ENCODE measurements around the gene BRD3OS. TPM values are rescaled to one million over a fixed set of nuclear protein-coding genes. Genes with fewer than 3 reads are reported as not detected.
A peak's percentile ranks its signal among the peaks of the same experiment; 100 is the strongest.

The BRD3OS gene
- total and polyA plus RNA-seq, 9 donors: 7.8 to 10.5 (median 9.6) TPM

DNA sequence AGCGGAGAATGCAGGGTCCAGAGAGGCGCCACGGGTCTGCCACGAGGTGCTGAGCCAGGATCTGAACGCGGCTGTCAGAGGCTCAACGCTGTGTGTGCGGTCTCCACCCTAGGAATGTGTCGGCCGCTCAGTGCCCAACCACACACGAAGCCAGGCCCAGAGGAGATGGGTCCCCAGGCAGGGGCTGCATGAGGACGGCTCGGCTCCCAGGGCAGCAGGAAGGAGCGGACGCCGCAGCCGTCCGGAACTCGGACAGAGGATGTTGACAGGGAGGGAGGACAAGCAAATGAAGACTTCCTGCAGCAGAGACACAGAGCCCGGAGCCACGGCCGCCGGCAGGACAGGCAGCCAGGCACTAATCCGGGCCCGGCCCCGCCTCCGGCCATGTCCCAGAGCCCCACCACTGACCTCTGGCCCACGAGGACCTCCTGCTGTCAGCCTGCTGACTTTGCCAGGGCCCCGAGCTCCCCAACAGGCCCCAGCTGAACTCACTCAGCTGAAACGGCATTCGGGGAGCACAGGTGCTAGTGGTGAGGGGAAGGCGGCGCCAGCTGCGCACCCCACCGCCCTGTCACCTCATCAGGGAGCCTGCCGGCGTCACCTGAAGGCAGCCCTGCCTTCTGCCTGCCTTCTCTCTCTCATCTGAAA is 45.9 kb upstream of the BRD3OS start:
- H3K27ac ChIP-seq (ENCODE audit: low read length): peak overlapping the region; percentile 35

DNA sequence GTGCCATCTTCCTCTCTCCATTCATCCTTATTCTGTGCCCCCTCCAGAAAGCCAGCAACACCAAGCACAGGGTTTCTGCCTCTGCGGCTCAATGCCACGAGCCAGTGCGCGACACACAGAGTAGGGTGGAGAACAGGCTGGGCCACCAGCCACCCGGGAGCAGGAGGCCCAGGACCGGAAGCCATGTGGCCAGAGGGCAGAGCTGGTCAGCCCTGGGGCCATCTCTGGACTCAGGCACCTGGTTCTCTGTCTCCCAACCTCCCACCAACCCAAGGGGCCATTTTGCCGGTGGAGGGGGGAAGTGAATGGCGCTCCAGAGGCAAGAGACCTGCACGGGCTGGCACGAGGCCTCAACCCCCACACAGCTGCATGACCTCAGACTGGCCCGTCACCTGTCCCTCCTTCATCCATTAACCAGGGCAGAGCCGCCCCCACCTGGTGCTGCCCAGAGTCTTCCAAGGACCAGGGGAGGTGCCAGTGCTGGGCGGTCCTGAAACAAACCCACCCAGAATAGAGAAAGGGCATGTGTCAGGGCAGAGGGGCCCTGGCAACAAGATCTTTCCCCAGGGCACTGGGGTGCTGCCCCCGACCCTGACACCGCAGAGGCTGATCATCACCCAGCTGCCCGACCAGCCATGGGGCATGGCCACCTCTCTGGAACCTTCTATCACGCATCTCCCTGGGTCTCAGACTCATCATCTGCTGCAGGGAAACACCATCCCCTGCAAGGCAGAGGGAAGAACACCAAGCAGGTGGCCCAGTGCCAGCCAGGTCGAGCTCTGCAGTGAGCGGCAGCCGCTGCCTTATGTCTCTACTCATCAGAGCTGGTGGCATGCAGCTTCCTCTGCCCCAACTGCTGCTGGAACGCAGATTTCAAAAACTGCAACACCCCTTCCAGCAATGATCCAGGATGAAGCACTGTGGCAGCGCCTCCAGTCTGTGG is 45.1 kb upstream of the BRD3OS start:
- peak; percentile 59 for DNase-seq
- Histone ChIP-seq H3K27me3 (ENCODE audit: control insufficient read depth, insufficient read depth, low read length) (no peaks in the 10 kb centered on the region), H3K4me3 (ENCODE audit: low read length) (no peak overlapping the region), H3K4me1 (ENCODE audit: control insufficient read depth, insufficient read depth, low read length) (peaks cover 57% of the 10 kb centered on the region), H3K27ac (ENCODE audit: low read length) (no peak overlapping the region), H3K36me3 (ENCODE audit: control insufficient read depth, insufficient read depth, low read length) (no peaks in the 10 kb centered on the region), H3K9me3 (replicated peaks; ENCODE audit: control insufficient read depth, low read depth, low read length) (no peaks in the 10 kb centered on the region)
- 72% methylated on average over 17 of the region's 22 CpGs for WGBS (ENCODE audit: insufficient coverage)

More for the DNA sequence above, 45.9 kb upstream of the BRD3OS start:
- no peaks in the 10 kb centered on the region for H3K9me3 ChIP-seq (replicated peaks; ENCODE audit: control insufficient read depth, low read depth, low read length)
- H3K27me3 ChIP-seq (ENCODE audit: control insufficient read depth, insufficient read depth, low read length): no peaks in the 10 kb centered on the region
- H3K36me3 ChIP-seq (ENCODE audit: control insufficient read depth, insufficient read depth, low read length): no peaks in the 10 kb centered on the region
- H3K4me3 ChIP-seq (ENCODE audit: low read length): peak overlapping the region; percentile 5
- DNase-seq: peak; percentile 54
- peaks cover 57% of the 10 kb centered on the region for H3K4me1 ChIP-seq (ENCODE audit: control insufficient read depth, insufficient read depth, low read length)
- WGBS (ENCODE audit: insufficient coverage): 20% methylated on average over 32 of the region's 37 CpGs

DNA sequence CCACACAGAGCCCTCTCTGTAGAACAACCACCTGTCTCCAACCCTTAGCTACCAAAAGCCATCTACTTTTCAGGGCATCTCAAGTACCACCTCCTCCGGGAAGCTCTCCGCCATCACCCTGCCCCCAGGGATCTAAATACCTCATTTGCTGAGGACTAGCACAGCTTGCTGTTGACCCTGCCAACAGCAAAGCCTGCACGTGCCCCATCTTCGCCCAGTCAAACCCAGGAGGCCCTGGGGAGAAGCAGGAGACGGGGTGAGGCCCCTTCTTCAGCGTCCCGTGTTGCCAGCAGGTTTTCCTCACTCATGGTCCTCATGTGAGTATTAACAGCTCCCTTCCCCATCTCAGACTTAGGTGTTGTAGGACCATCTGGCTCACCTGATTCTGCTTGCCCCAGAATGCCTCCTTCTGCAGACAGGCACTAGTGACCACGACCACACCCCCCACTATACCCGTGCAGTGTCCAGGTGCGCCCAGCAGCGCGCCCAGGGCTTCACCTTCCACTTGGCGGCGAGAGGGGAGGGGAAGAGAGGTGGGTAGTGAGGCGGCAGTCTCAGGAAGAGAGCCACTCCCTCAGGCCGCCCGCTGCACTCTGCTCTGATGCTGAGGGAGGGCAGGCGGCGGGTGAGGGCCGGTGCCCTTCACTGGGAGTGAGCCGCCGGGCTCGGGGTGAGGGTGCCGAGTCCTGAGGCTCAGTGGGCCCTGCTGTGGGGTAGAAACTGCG is 44.3 kb upstream of the BRD3OS start:
- Histone ChIP-seq H3K4me1 (ENCODE audit: control insufficient read depth, insufficient read depth, low read length) (peaks cover 57% of the 10 kb centered on the region), H3K27ac (ENCODE audit: low read length) (no peak overlapping the region), H3K36me3 (ENCODE audit: control insufficient read depth, insufficient read depth, low read length) (no peaks in the 10 kb centered on the region), H3K9me3 (replicated peaks; ENCODE audit: control insufficient read depth, low read depth, low read length) (no peaks in the 10 kb centered on the region), H3K4me3 (ENCODE audit: low read length) (no peak overlapping the region), H3K27me3 (ENCODE audit: control insufficient read depth, insufficient read depth, low read length) (no peaks in the 10 kb centered on the region)
- 80% methylated on average over 16 of the region's 25 CpGs for WGBS (ENCODE audit: insufficient coverage)
- DNase-seq: no peak

DNA sequence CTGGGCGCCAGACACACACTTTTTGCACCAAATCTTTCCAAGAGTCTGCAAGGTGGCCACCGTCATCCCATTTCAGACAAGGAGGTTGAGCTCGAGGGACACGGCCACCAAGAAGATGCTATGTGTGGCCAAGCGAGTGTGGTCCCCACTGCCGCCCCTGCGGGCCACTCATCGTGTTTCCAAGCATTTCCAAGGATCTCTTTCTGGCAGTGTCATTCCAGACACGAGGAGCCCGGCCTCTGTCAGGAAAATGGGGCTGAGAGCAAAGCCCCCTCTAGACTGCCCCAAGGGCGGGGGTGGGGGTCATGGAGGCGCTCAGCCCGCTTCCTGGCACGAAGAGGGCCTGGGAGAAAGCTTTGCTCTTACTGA is 43.7 kb upstream of the BRD3OS start:
- no peaks in the 10 kb centered on the region for H3K27me3 ChIP-seq (ENCODE audit: control insufficient read depth, insufficient read depth, low read length)
- DNase-seq: no peak
- H3K36me3 ChIP-seq (ENCODE audit: control insufficient read depth, insufficient read depth, low read length): no peaks in the 10 kb centered on the region
- H3K9me3 ChIP-seq (replicated peaks; ENCODE audit: control insufficient read depth, low read depth, low read length): no peaks in the 10 kb centered on the region
- no peak overlapping the region for H3K4me3 ChIP-seq (ENCODE audit: low read length)
- H3K4me1 ChIP-seq (ENCODE audit: control insufficient read depth, insufficient read depth, low read length): peaks cover 57% of the 10 kb centered on the region
- WGBS (ENCODE audit: insufficient coverage): 84% methylated on average over 14 of the region's 14 CpGs
- no peak overlapping the region for H3K27ac ChIP-seq (ENCODE audit: low read length)

DNA sequence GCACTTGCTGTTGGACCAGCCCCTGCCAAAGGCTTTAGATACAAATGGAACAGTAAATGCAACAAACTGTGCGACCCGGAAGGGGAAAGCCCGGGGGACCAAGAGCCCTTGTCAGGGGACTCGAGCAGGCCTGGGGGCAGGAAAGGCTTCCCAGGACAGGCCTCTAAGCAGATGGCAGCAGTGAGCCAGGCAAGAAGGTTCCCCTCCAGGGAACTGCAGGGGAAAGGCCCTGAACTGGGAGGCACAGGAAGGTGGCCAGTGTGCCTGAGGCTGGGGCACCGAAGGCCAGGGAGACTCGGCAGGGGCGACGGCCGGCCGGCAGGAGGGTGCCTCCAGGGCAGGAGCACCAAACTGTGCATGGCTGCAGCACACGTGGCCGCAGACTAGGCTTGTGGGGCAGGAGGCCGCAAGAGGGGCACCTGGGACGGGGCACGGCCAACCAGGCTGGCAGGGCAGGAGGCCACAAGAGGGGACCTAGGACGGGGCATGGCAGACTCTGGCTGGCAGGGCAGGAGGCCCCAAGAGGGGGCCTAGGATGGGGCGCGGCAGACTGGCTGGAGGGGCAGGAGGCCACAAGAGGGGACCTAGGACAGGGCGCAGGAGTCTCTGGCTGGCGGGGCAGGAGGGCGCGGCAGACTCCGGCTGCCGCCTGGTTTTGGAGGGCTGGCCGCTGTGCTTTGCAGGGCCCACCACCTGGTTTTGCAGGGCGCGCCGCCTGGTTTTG is 43.2 kb upstream of the BRD3OS start:
- 83% methylated on average over 28 of the region's 28 CpGs for WGBS (ENCODE audit: insufficient coverage)
- no peak for DNase-seq
- peaks cover 54% of the 10 kb centered on the region for H3K4me1 ChIP-seq (ENCODE audit: control insufficient read depth, insufficient read depth, low read length)
- no peak overlapping the region for H3K4me3 ChIP-seq (ENCODE audit: low read length)
- no peaks in the 10 kb centered on the region for H3K9me3 ChIP-seq (replicated peaks; ENCODE audit: control insufficient read depth, low read depth, low read length)
- H3K27me3 ChIP-seq (ENCODE audit: control insufficient read depth, insufficient read depth, low read length): no peaks in the 10 kb centered on the region
- H3K27ac ChIP-seq (ENCODE audit: low read length): no peak overlapping the region
- H3K36me3 ChIP-seq (ENCODE audit: control insufficient read depth, insufficient read depth, low read length): no peaks in the 10 kb centered on the region

DNA sequence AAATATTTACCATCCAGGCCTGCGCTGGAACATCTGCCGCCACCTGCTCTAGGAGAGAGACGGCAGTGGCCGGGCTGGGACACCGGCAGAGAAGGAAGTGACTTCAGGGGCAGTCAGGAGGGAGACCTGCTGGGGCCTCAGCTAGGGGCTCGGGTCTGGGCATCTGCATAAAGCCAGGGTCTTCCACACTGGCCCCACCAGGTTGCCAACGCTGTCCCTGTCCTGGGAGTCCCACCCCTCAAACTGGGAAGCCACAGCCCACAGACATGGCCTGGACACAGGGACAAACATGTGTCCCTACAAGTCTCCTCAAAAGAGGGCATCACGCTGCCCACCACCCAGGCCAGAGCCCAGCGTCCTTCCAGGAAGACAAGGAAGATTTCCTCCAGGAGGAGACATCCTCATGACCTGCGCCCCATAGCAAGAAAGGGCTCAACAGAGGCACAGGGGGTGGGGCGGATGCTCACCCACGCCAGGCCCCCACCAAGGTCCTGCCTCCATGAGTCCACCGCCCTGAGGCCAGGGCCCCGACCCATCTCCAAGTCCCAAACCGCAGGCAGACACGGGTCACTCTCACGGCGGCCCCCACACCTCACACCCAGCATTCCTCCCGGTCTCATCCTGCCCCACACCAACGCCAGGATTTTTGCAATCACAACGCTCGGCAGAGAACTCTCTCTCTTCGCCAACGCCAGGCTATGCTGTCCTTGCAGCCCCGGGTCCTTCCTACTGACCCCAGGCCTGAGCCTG is 42.1 kb upstream of the BRD3OS start:
- 65% methylated on average over 25 of the region's 25 CpGs for WGBS (ENCODE audit: insufficient coverage)
- DNase-seq: no peak
- no peak overlapping the region for H3K4me3 ChIP-seq (ENCODE audit: low read length)
- H3K9me3 ChIP-seq (replicated peaks; ENCODE audit: control insufficient read depth, low read depth, low read length): no peaks in the 10 kb centered on the region
- H3K27me3 ChIP-seq (ENCODE audit: control insufficient read depth, insufficient read depth, low read length): no peaks in the 10 kb centered on the region
- no peak overlapping the region for H3K27ac ChIP-seq (ENCODE audit: low read length)
- H3K4me1 ChIP-seq (ENCODE audit: control insufficient read depth, insufficient read depth, low read length): peaks cover 50% of the 10 kb centered on the region
- H3K36me3 ChIP-seq (ENCODE audit: control insufficient read depth, insufficient read depth, low read length): no peaks in the 10 kb centered on the region

- Histone ChIP-seq H3K27ac (ENCODE audit: low read length) (no peak overlapping the region), H3K27me3 (ENCODE audit: control insufficient read depth, insufficient read depth, low read length) (peaks cover 5% of the 10 kb centered on the region), H3K36me3 (ENCODE audit: control insufficient read depth, insufficient read depth, low read length) (no peaks in the 10 kb centered on the region), H3K4me3 (ENCODE audit: low read length) (no peak overlapping the region), H3K9me3 (replicated peaks; ENCODE audit: control insufficient read depth, low read depth, low read length) (no peaks in the 10 kb centered on the region), H3K4me1 (ENCODE audit: control insufficient read depth, insufficient read depth, low read length) (peaks cover 35% of the 10 kb centered on the region)
- DNase-seq: no peak
- WGBS (ENCODE audit: insufficient coverage): 60% methylated on average over 4 of the region's 6 CpGs
Measured at GRCh38 chr9:133986061-133986460, 39.2 kb upstream of the BRD3OS start.

DNA sequence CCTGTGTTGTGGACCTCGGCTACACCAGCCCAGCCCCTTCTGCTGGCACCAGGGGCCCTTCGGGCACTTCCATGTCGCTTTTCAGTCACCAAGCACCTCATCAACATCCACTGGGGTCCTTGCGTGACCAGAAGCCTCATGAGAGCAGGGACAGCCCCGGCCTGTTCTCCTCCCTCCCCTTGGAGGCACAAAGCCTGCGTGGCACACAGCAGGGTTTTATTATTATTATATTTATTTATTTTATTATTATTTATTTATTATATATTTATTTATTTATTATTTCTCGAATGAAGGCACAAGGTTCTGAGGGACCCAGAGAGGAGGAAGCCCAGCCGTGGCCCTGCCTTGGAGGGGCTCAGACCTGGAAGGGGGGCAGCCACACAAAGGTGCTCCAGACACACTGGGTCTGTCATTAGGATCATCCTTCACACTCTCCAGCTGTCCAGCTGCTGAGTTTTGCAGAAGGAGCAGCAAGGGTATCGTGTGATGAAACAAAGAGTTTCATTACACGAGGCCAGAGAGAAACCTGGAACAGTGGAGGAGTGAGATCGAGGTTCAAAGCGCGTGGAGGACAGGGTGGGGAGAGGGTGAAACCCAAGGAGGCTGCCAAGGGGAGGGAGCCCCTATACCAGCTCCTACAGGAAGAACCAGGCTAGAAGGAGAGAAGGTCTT is 38.4 kb upstream of the BRD3OS start:
- peaks cover 31% of the 10 kb centered on the region for H3K4me1 ChIP-seq (ENCODE audit: control insufficient read depth, insufficient read depth, low read length)
- no peak overlapping the region for H3K4me3 ChIP-seq (ENCODE audit: low read length)
- no peaks in the 10 kb centered on the region for H3K9me3 ChIP-seq (replicated peaks; ENCODE audit: control insufficient read depth, low read depth, low read length)
- H3K27me3 ChIP-seq (ENCODE audit: control insufficient read depth, insufficient read depth, low read length): peaks cover 5% of the 10 kb centered on the region
- no peaks in the 10 kb centered on the region for H3K36me3 ChIP-seq (ENCODE audit: control insufficient read depth, insufficient read depth, low read length)
- H3K27ac ChIP-seq (ENCODE audit: low read length): no peak overlapping the region
- DNase-seq: no peak
- 68% methylated on average over 8 of the region's 13 CpGs for WGBS (ENCODE audit: insufficient coverage)

GRCh38 chr9:133987446-133987788 is 37.9 kb upstream of the BRD3OS start:
- H3K4me3 ChIP-seq (ENCODE audit: low read length): no peak overlapping the region
- H3K9me3 ChIP-seq (replicated peaks; ENCODE audit: control insufficient read depth, low read depth, low read length): no peaks in the 10 kb centered on the region
- H3K4me1 ChIP-seq (ENCODE audit: control insufficient read depth, insufficient read depth, low read length): peaks cover 26% of the 10 kb centered on the region
- peaks cover 5% of the 10 kb centered on the region for H3K27me3 ChIP-seq (ENCODE audit: control insufficient read depth, insufficient read depth, low read length)
- DNase-seq: no peak
- H3K27ac ChIP-seq (ENCODE audit: low read length): no peak overlapping the region
- no peaks in the 10 kb centered on the region for H3K36me3 ChIP-seq (ENCODE audit: control insufficient read depth, insufficient read depth, low read length)
- WGBS (ENCODE audit: insufficient coverage): 87% methylated on average over 11 of the region's 14 CpGs

Data from muscle of leg (tissue), 11 donors.